SU-DHL-6 (cell line): Measurements from ENCODE around the gene ACTL10.

Experiments used
- H2AFZ ChIP-seq: fragments of 200-600 bp; sonication (generic); 2 replicates; pipeline ENCODE4 v1.6.1; 2014; ENCODE audit warnings: low read depth, mild to moderate bottlenecking, moderate library complexity, mixed read lengths, antibody characterized with exemption, low read length; ENCODE audit not compliant: severe bottlenecking
- H3F3A ChIP-seq: fragments of 200-600 bp; shearing (Covaris generic); 2 replicates; pipeline ENCODE4 v1.6.0; 2016; ENCODE audit warnings: antibody characterized with exemption, mild to moderate bottlenecking; ENCODE audit not compliant: insufficient read depth
- H3K27ac ChIP-seq: fragments of 200-600 bp; sonication (generic); 2 replicates; pipeline ENCODE4 v1.5.1; 2016; ENCODE audit warnings: low read depth, mild to moderate bottlenecking, low read length, moderate library complexity, mixed read lengths
- H3K27me3 ChIP-seq: fragments of 200-600 bp; sonication (generic), shearing (Covaris generic); 2 replicates; pipeline ENCODE4 v1.6.0; 2014; ENCODE audit warnings: mild to moderate bottlenecking, low read length
- H3K36me3 ChIP-seq: fragments of 200-600 bp; sonication (generic); 2 replicates; pipeline ENCODE4 v1.6.1; 2014; ENCODE audit warnings: mild to moderate bottlenecking, low read length, mixed read lengths
- H3K4me2 ChIP-seq: fragments of 300-600, 200-600 bp; shearing (Covaris generic), sonication (generic); 2 replicates; pipeline ENCODE4 v1.6.0; 2014; ENCODE audit warnings: low read length, low read depth, mild to moderate bottlenecking; ENCODE audit not compliant: poor library complexity, severe bottlenecking
- H3K4me3 ChIP-seq: fragments of 200-600 bp; sonication (generic); 2 replicates; pipeline ENCODE4 v1.5.1; 2014; ENCODE audit warnings: antibody characterized with exemption, low read length, mild to moderate bottlenecking, mixed read lengths; ENCODE audit not compliant: insufficient read depth, poor library complexity, severe bottlenecking
- H3K79me2 ChIP-seq: fragments of 200-600 bp; sonication (generic); 2 replicates; pipeline ENCODE4 v1.6.1; 2014; ENCODE audit warnings: mild to moderate bottlenecking, low read length, moderate library complexity; ENCODE audit not compliant: insufficient read depth
- H3K9ac ChIP-seq: fragments of 200-600 bp; sonication (generic); 2 replicates; pipeline ENCODE4 v1.7.0; 2014; ENCODE audit warnings: mild to moderate bottlenecking, low read length
- H3K9me2 ChIP-seq: fragments of 200-600 bp; sonication (generic); replicated peaks from 2 replicates; pipeline ENCODE4 v1.6.1; 2014; ENCODE audit warnings: low read length; ENCODE audit not compliant: insufficient read depth
- H3K9me3 ChIP-seq: fragments of 200-600 bp; sonication (generic); 2 replicates; pipeline ENCODE4 v1.6.1; 2014; ENCODE audit warnings: low read length, mixed read lengths; ENCODE audit not compliant: insufficient read depth
- H4K20me1 ChIP-seq: fragments of 200-600 bp; sonication (generic); 2 replicates; pipeline ENCODE4 v1.6.1; 2014; ENCODE audit warnings: low read depth, mild to moderate bottlenecking, antibody characterized with exemption, low read length, moderate library complexity, mixed read lengths
- EZH2phosphoT487 ChIP-seq: fragments of 200-600 bp; sonication (generic), shearing (Covaris generic); conservative IDR thresholded peaks from 2 replicates; pipeline ENCODE4 v1.6.1; 2018; ENCODE audit warnings: mild to moderate bottlenecking, antibody characterized with exemption, low read length, moderate library complexity, mixed read lengths
- TF ChIP-seq, protein P1 (sequence below): fragments of 200-600 bp; sonication (generic); IDR thresholded peaks from one replicate; pipeline ENCODE4 v1.5.1; 2017; ENCODE audit warnings: antibody characterized with exemption, mild to moderate bottlenecking, low read length, moderate library complexity; ENCODE audit not compliant: insufficient read depth, poor library complexity, severe bottlenecking

Gene ACTL10

DNA sequence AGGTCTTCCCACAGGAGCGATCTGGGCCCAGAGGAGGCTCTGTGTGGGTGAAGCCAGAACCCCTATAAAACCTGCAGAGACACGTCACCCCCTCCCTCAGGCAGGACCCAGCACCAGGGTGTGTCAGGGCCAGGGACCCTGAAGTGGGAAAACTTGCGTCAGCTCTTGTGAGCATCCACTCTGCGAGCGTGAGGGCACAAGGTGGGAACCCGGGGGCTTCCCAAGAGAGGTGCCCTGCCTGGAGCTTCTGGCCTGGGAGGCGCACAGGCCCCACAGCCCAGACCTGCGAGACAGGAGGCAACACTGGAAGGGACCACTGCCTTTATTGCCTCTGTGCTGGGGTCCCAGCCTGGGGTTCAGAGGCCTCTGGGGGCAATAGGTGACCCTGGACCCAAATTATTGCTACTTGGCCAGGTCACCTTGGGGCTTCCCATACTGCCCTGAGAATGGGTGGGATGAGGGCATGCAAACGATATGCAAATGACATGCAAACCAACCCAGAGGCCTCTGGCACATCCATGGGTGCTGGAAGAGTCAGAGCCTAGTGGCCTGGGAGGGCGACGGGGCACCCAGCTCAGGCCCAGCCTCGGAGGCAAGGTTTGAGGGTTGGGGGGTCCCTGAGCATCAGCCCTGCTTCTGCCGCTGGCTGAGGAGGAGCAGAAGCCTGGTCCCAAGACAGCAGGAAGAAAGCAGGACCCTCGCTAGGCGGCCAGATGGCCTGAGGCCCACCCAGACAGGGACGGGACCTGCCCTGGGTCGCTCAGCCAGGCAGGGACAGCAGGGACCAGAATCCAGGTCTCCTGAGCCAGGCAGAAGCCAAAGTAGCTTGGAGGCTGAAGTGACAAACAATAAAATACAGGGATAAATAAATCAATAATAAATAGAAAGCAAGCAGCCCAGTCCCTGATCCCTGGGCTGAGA is 9.7 kb upstream of the ACTL10 start:
- Histone ChIP-seq H3K36me3 (no peaks in the 10 kb centered on the region), H3K9me2 (no peaks in the 10 kb centered on the region), H3K4me3 (no peak overlapping the region), H2AFZ (no peak overlapping the region), H3K27me3 (no peaks in the 10 kb centered on the region), H3F3A (no peaks in the 10 kb centered on the region), H3K9ac (no peak overlapping the region), H3K9me3 (no peaks in the 10 kb centered on the region), H3K4me2 (no peak overlapping the region), H3K79me2 (no peaks in the 10 kb centered on the region), H3K27ac (no peak overlapping the region), H4K20me1 (no peaks in the 10 kb centered on the region)
- TF ChIP-seq EZH2phosphoT487 = no peak
- TF ChIP-seq, protein P1, sequence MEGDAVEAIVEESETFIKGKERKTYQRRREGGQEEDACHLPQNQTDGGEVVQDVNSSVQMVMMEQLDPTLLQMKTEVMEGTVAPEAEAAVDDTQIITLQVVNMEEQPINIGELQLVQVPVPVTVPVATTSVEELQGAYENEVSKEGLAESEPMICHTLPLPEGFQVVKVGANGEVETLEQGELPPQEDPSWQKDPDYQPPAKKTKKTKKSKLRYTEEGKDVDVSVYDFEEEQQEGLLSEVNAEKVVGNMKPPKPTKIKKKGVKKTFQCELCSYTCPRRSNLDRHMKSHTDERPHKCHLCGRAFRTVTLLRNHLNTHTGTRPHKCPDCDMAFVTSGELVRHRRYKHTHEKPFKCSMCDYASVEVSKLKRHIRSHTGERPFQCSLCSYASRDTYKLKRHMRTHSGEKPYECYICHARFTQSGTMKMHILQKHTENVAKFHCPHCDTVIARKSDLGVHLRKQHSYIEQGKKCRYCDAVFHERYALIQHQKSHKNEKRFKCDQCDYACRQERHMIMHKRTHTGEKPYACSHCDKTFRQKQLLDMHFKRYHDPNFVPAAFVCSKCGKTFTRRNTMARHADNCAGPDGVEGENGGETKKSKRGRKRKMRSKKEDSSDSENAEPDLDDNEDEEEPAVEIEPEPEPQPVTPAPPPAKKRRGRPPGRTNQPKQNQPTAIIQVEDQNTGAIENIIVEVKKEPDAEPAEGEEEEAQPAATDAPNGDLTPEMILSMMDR = no peak

DNA sequence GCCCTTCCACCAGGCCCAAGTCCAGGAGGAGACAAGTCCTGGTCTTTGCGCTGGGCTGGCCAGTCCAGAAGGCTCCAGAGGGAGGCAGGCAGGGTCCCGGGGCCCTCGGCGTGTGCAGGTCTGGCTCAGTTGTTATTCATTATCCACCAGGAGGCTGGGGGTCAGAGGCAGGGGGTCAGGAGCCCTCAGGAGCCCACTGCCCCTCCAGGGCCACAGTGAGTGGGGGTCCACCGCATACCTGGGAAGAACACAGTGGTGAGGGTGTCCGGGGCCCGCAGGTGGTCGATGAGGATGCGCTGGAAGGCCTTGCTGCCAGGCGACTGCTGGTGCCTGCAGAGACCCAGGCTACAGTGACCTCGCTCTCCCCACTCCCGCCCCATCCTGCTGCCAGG is 9.0 kb upstream of the ACTL10 start:
- TF ChIP-seq, protein P1 = no peak
- no peak for TF ChIP-seq EZH2phosphoT487

DNA sequence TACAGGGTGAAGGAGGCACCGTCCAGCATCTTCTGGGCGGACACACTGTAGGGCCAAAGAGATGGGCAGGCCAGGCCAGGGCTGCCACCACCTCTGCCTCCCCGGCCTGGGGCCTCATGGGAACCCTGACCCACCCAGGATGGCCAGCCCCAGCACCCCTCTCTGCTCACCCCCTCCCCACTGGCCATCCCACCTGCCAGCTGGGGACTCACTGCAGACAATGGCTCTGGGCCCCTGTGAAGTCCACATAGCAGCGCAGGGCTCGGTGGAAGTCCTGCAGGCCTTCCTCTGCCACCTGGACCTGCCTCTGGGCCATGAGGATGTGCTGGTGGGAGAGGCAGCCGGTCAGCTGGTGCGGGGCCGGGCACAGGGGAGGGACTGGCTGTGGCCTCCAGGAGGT is 8.2 kb upstream of the ACTL10 start:
- no peak overlapping the region for H2AFZ ChIP-seq
- TF ChIP-seq, protein P1 = no peak
- no peak for TF ChIP-seq EZH2phosphoT487
- peaks cover 8% of the 10 kb centered on the region; the same call in 1 of the 2 replicates for H3K79me2 ChIP-seq
- no peaks in the 10 kb centered on the region for H3F3A ChIP-seq
- no peak overlapping the region for H3K4me2 ChIP-seq
- H3K27ac ChIP-seq = no peak overlapping the region
- no peaks in the 10 kb centered on the region for H3K9me2 ChIP-seq
- no peaks in the 10 kb centered on the region for H4K20me1 ChIP-seq
- no peak overlapping the region for H3K9ac ChIP-seq
- H3K4me3 ChIP-seq = no peak overlapping the region
- no peaks in the 10 kb centered on the region for H3K9me3 ChIP-seq
- no peaks in the 10 kb centered on the region for H3K36me3 ChIP-seq
- H3K27me3 ChIP-seq = no peaks in the 10 kb centered on the region

More for the DNA sequence above, 9.0 kb upstream of the ACTL10 start:
- no peak overlapping the region for H2AFZ ChIP-seq
- no peaks in the 10 kb centered on the region for H3K36me3 ChIP-seq
- H3K27me3 ChIP-seq = no peaks in the 10 kb centered on the region
- H3K27ac ChIP-seq = no peak overlapping the region
- no peaks in the 10 kb centered on the region for H3K9me2 ChIP-seq
- no peak overlapping the region for H3K4me2 ChIP-seq
- H3K4me3 ChIP-seq = no peak overlapping the region
- no peaks in the 10 kb centered on the region for H4K20me1 ChIP-seq
- H3K9me3 ChIP-seq = no peaks in the 10 kb centered on the region
- peaks cover 2% of the 10 kb centered on the region; the same call in 1 of the 2 replicates for H3K79me2 ChIP-seq
- no peak overlapping the region for H3K9ac ChIP-seq
- H3F3A ChIP-seq = no peaks in the 10 kb centered on the region
